Cardiac fibroblast (primary cell): ENCODE data around the gene STK17A.
"Not testable (repeated sequence)": the region's sequence is repeated elsewhere in the genome, so short reads cannot be mapped to it uniquely, and the experiment has no call there.

Experiments
- DNase-seq, 2 donors: peaks; one replicate each; pipeline versions ENCODE4 v3.0.0 to v3.0.0-alpha.2; 2010; ENCODE audit warnings: low read depth in 2 of 2
- H3K4me3 ChIP-seq, 2 donors: replicated peaks in 1 of 2; 1 replicate in 1 of 2; 2 replicates in 1 of 2; pipeline ENCODE4 v1.5.1; 2011; ENCODE audit warnings: low read depth in 2 of 2, low read length in 2 of 2, mild to moderate bottlenecking in 2 of 2, moderate library complexity in 1 of 2
- CTCF ChIP-seq: IDR thresholded peaks from one replicate; pipeline ENCODE4 v1.5.1; 2011; ENCODE audit warnings: low read depth, mild to moderate bottlenecking, low read length, inconsistent platforms

STK17A gene

GRCh38 chr7:43576241-43576640 is 6.7 kb upstream of the STK17A start:
- TF ChIP-seq CTCF, result no peak
- DNase-seq, result no peak
- H3K4me3 ChIP-seq, result no peak overlapping the region

GRCh38 chr7:43577485-43577951 is 5.4 kb upstream of the STK17A start:
- TF ChIP-seq CTCF, result no peak
- no peak overlapping the region for H3K4me3 ChIP-seq
- DNase-seq, result peak; percentile 42 to 43

GRCh38 chr7:43583424-43584194 is 701 bp downstream of the STK17A start:
- peak overlapping the region; percentile 84 to 94 for H3K4me3 ChIP-seq
- TF ChIP-seq CTCF, result no peak
- peak; percentile 56 to 58 for DNase-seq

GRCh38 chr7:43584195-43584586 is 1.3 kb downstream of the STK17A start:
- peak; percentile 77 to 86 for DNase-seq
- H3K4me3 ChIP-seq, result peak overlapping the region; percentile 84 to 94
- TF ChIP-seq CTCF, result no peak

DNA sequence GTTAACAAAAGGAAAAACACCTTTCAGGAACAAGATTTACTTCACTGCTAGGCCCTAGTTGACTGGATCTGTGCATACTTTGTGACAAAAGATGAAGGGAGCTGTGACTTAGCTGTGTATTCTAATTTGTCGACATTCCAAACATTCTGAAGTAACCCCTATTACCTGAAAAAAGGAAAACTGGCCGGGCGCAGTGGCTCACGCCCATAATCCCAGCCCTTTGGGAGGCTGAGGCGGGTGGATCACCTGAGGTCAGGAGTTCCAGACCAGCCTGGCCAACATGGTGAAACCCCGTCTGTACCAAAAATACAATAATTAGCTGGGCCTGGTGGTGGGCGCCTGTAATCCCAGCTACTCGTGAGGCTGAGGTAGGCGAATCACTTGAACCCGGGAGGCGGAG is 1.8 kb downstream of the STK17A start:
- DNase-seq, result not testable (repeated sequence)
- H3K4me3 ChIP-seq, result peak overlapping the region; percentile 84 to 94

DNA sequence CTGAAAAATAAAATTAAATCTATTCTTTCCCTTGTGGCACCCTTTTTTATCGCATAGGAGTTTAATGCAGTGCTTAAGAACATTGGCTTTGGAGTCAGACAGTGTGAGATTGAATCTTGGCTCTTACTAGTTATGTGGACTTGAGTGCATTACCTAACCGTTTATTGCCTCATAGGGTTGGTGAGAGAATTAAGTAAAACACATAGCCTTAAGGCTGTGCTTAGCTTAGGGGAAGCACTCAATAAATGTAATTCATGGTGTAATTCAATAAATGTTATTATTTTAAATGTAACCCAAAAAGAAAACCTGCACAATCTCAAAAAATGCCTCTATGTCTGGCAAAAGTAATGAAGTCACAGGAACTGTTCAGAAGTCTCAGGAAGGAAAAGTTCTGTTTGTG is 2.7 kb downstream of the STK17A start:
- peak; percentile 84 to 87 for DNase-seq
- H3K4me3 ChIP-seq, result no peak overlapping the region
- TF ChIP-seq CTCF, result no peak

DNA sequence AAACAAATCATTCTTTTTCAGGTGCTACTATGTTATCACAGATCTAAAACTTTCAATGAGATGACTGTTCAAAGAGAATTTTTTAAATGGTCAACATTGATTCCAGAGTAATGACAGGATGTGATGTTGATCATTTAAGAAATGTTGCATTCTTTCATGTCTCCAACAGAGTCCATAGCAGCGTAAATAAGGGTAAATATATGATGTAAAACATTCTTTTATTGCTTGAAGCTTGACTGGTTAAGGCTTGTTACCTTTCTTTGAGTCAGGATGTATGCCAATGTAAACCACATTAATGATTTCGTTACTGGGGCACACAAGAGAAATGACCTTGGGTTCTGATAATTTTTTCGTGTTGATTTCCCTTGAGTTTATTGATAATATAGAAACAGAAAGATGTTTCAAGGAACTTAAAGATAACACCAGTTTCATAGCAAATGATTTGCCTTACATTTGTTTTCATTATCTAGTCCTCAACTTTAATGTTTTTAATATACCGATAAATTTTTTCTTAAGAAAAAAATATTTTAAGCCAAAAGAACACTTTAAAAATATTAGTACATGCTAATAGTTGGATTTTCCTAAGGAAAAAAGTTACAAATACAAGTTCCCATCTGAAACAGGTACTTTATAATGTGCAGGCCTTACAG is 3.5 kb downstream of the STK17A start:
- DNase-seq, result peak; percentile 32 to 61
- no peak overlapping the region for H3K4me3 ChIP-seq
- no peak for TF ChIP-seq CTCF
